Gastroesophageal sphincter (tissue), 3 donors: Measurements from ENCODE around the gene ADCY2.

ENCODE experiments used
- POLR2A ChIP-seq, 2 donors: fragments of 450-650 bp; IDR thresholded peaks; one replicate each; pipeline ENCODE4 v1.6.1; 2017; ENCODE audit warnings: antibody characterized with exemption in 2 of 2, mild to moderate bottlenecking in 2 of 2, moderate library complexity in 1 of 2
- TF ChIP-seq, protein P1 (sequence below), 4 experiments: fragments of 200-600 bp in 2 of 4; fragments of 450-650 bp in 2 of 4; sonication (generic) in 1 of 4; IDR thresholded peaks; one replicate each; pipeline ENCODE4 v1.5.1; 2017 to 2019; ENCODE audit warnings: antibody characterized with exemption in 4 of 4, mild to moderate bottlenecking in 2 of 4, moderate library complexity in 2 of 4

DNA sequence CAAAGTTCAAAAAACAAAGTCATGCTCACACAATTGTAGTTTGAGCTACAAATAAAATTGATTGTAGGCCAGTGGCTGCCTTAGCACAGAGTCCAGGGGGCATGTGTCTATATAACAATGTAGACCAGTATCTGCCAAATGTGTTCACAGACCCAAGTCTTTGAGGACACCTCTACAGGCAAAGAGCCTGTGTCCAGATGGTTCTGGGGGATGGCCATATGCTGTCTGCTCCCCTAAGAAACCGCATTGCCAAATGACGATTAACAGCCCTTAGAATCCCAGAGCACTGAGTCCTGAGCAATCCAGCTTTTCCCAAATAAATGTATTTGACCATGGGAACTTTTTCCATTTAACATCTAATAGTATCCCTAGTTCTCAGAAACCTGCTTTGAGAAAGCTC lies 169.6 kb downstream of the ADCY2 start:
- TF ChIP-seq, protein P1, sequence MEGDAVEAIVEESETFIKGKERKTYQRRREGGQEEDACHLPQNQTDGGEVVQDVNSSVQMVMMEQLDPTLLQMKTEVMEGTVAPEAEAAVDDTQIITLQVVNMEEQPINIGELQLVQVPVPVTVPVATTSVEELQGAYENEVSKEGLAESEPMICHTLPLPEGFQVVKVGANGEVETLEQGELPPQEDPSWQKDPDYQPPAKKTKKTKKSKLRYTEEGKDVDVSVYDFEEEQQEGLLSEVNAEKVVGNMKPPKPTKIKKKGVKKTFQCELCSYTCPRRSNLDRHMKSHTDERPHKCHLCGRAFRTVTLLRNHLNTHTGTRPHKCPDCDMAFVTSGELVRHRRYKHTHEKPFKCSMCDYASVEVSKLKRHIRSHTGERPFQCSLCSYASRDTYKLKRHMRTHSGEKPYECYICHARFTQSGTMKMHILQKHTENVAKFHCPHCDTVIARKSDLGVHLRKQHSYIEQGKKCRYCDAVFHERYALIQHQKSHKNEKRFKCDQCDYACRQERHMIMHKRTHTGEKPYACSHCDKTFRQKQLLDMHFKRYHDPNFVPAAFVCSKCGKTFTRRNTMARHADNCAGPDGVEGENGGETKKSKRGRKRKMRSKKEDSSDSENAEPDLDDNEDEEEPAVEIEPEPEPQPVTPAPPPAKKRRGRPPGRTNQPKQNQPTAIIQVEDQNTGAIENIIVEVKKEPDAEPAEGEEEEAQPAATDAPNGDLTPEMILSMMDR (IDR thresholded peaks at IDR 0.05): no peak
- TF ChIP-seq POLR2A (IDR thresholded peaks at IDR 0.05): no peak
